K562 (cell line): ENCODE data around the gene ERN1. TPM values are rescaled to one million over a fixed set of nuclear protein-coding genes. Genes with fewer than 3 reads are reported as not detected.

Source experiments
- ASH1L ChIP-seq: fragments of 450-650 bp; IDR thresholded peaks from 2 replicates; pipeline ENCODE4 v1.6.1; 2018; ENCODE audit warnings: borderline replicate concordance, mild to moderate bottlenecking, low read depth; ENCODE audit not compliant: partially characterized antibody
- CBX5 ChIP-seq: IDR thresholded peaks from 2 replicates; pipeline ENCODE4 v1.6.1; 2014; ENCODE audit warnings: low read depth, borderline replicate concordance
- FOS ChIP-seq: IDR thresholded peaks from 3 replicates; pipeline ENCODE4 v1.6.1; 2011; ENCODE audit not compliant: insufficient read length; ENCODE audit errors: extremely low read depth
- GABPB1 ChIP-seq: sonication (generic); formaldehyde crosslinking; IDR thresholded peaks from 2 replicates; pipeline ENCODE4 v1.8.0; 2022; ENCODE audit warnings: mild to moderate bottlenecking, missing genetic modification reagents
- KDM1A ChIP-seq, 2 experiments: fragments of 450-650 bp; IDR thresholded peaks; 2 replicates each; pipeline ENCODE4 v1.6.1; 2016; ENCODE audit warnings: mild to moderate bottlenecking in 2 of 2
- MEF2A ChIP-seq: IDR thresholded peaks from 2 replicates; pipeline ENCODE4 v1.6.1; 2011; ENCODE audit warnings: low read depth, mild to moderate bottlenecking, low read length, moderate library complexity; ENCODE audit not compliant: control insufficient read depth
- PTTG1 ChIP-seq: fragments of 450-650 bp; IDR thresholded peaks from 2 replicates; pipeline ENCODE4 v1.6.1; 2016; ENCODE audit warnings: low read depth, mild to moderate bottlenecking, missing genetic modification characterization, missing compliant biosample characterization
- RBM14 ChIP-seq: fragments of 200-400 bp; formaldehyde crosslinking; IDR thresholded peaks from 2 replicates; pipeline ENCODE4 v1.6.1; 2018; ENCODE audit warnings: low read depth, mild to moderate bottlenecking, low read length, moderate library complexity, borderline replicate concordance; ENCODE audit not compliant: insufficient read depth
- RFX5 ChIP-seq: IDR thresholded peaks from 2 replicates; pipeline ENCODE4 v1.6.1; 2011; ENCODE audit warnings: low read depth, mild to moderate bottlenecking, improper control_type of control experiment, low read length
- SMAD4 ChIP-seq: fragments of 250-450 bp; sonication (Bioruptor Pico); conservative IDR thresholded peaks from 2 replicates; pipeline ENCODE4 v1.8.0; 2021; ENCODE audit warnings: inconsistent platforms, mild to moderate bottlenecking, moderate library complexity
- SP2 ChIP-seq: IDR thresholded peaks from 2 replicates; pipeline ENCODE4 v1.6.1; 2011; ENCODE audit warnings: mild to moderate bottlenecking, low read depth, low read length, moderate library complexity; ENCODE audit not compliant: poor library complexity, severe bottlenecking; ENCODE audit errors: extremely low read depth
- XRCC4 ChIP-seq: IDR thresholded peaks from one replicate; pipeline ENCODE4 v1.6.1; 2011; ENCODE audit not compliant: insufficient read depth, insufficient read length; ENCODE audit errors: extremely low read depth
- ZC3H8 ChIP-seq: fragments of 450-650 bp; IDR thresholded peaks from 2 replicates; pipeline ENCODE4 v1.6.1; 2017
- ZNF124 ChIP-seq: sonication (generic); formaldehyde crosslinking; IDR thresholded peaks from 2 replicates; pipeline ENCODE4 v1.8.1; 2022; ENCODE audit warnings: missing genetic modification reagents
- ZNF347 ChIP-seq: fragments of 450-650 bp; formaldehyde crosslinking; IDR thresholded peaks from 2 replicates; pipeline ENCODE4 v1.4.0; 2020; ENCODE audit warnings: low read depth, mild to moderate bottlenecking, moderate library complexity
- ZNF384 ChIP-seq: IDR thresholded peaks from 2 replicates; pipeline ENCODE4 v1.6.1; 2012; ENCODE audit warnings: low read depth, low read length, improper control_type of control experiment
- polyA plus RNA-seq, 8 experiments: library from polyadenylated mRNA; depleted of rRNA in 4 of 8; stranded (reverse) in 5 of 8; unstranded in 3 of 8; fragments of >200 nt; fragmentation: Nextera tagmentation in 2 of 8; fragmentation: Illumina TruSeq in 1 of 8; extraction: Ambion mirVana in 2 of 8; extraction: Trizol in 1 of 8; gene quantifications; 2 replicates each; pipeline versions ENCODE4 v1.2.1 to v1.2.3, GENCODE V29; 2011 to 2014; ENCODE audit warnings: inconsistent platforms in 1 of 8, missing spikeins in 1 of 8
- total RNA-seq, 7 experiments: library from RNA; depleted of rRNA in 6 of 7; stranded (reverse); fragments of >200 nt in 6 of 7; fragmentation: Illumina TruSeq in 2 of 7; extraction: Trizol in 2 of 7; gene quantifications; 2 replicates each; pipeline versions ENCODE4 v1.2.1 to v1.2.3, GENCODE V29; 2011 to 2021; ENCODE audit warnings: low replicate concordance in 1 of 7
- TF ChIP-seq, protein P1 (sequence below): sonication (generic); formaldehyde crosslinking; IDR thresholded peaks from 2 replicates; pipeline ENCODE4 v1.8.1; 2023; ENCODE audit warnings: mild to moderate bottlenecking, missing genetic modification reagents
- TF ChIP-seq, protein P2 (sequence below): fragments of 450-650 bp; IDR thresholded peaks from 2 replicates; pipeline ENCODE4 v1.6.1; 2017; ENCODE audit warnings: antibody characterized with exemption, mild to moderate bottlenecking
- TF ChIP-seq, protein P3 (sequence below): fragments of 250-450 bp; sonication (Bioruptor Pico); IDR thresholded peaks from 2 replicates; pipeline ENCODE4 v1.8.0; 2022; ENCODE audit warnings: inconsistent platforms

The ERN1 gene
- total and polyA plus RNA-seq, 9 of the 15 experiments (the other 6 are each of a cell fraction or from before 2014, with no cell fraction given): 2.1 to 22.5 (median 7.3) TPM

DNA sequence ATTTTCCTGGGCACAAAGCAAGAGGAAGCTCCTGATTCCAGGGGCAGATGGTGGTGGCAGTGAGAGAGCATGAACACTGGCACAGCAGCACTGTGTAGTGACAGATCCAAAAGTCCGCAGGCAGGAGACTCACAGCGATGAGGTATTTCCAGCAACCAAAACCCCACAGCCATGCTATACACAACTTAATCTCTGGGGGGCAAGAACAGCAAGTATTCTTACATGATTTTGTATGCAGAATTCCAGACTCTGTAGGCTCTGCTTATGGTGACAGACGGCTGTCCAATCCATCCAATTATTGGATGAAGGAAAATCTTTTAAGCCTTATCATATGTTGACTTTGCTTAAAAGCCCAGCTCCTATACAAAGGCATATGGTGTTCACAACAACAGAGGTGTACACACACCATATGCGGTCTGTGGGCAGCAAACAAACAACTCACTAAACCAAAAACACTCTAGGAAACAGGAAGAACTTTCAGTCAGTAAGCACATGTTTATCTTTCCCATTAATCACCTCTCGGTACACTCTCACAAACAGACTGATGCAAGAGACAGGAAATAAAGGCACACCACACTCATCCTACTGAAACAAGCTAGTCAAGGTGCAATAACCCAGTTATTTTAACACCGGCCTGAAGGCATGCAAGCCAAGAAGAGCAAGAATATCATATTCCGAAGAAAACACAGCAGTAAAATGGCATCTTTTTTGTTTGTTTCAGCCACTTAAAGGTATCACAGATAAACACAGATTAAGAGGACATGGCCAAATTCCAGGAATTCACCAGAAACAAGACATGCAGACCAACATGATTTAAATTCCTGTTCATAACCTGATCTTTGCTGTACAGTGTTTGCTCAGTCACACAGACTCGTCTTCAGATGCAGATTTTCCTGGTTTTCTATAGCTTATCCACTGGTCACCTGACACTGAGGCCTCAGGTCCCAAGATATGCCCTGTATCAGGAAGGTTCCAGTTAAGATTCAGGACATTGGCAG is 47.8 kb downstream of the ERN1 start (continued):
- no peak for TF ChIP-seq MEF2A
- no peak for TF ChIP-seq ZNF124 (CRISPR knock-in tag)
- TF ChIP-seq, protein P1, sequence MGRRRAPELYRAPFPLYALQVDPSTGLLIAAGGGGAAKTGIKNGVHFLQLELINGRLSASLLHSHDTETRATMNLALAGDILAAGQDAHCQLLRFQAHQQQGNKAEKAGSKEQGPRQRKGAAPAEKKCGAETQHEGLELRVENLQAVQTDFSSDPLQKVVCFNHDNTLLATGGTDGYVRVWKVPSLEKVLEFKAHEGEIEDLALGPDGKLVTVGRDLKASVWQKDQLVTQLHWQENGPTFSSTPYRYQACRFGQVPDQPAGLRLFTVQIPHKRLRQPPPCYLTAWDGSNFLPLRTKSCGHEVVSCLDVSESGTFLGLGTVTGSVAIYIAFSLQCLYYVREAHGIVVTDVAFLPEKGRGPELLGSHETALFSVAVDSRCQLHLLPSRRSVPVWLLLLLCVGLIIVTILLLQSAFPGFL (CRISPR knock-in tag): no peak
- TF ChIP-seq RBM14: no peak
- peak in 1 of 2 experiments; percentile 40; a peak in 1 of 4 replicates for TF ChIP-seq KDM1A (IDR thresholded peaks at IDR 0.05)
- no peak for TF ChIP-seq ZC3H8
- no peak for TF ChIP-seq ZNF347 (CRISPR knock-in tag)
- no peak for TF ChIP-seq RFX5
- no peak for TF ChIP-seq CBX5
- no peak for TF ChIP-seq ZNF384
- TF ChIP-seq SP2: no peak
- peak; percentile 76 for TF ChIP-seq GABPB1 (CRISPR knock-in tag)
- TF ChIP-seq, protein P2, sequence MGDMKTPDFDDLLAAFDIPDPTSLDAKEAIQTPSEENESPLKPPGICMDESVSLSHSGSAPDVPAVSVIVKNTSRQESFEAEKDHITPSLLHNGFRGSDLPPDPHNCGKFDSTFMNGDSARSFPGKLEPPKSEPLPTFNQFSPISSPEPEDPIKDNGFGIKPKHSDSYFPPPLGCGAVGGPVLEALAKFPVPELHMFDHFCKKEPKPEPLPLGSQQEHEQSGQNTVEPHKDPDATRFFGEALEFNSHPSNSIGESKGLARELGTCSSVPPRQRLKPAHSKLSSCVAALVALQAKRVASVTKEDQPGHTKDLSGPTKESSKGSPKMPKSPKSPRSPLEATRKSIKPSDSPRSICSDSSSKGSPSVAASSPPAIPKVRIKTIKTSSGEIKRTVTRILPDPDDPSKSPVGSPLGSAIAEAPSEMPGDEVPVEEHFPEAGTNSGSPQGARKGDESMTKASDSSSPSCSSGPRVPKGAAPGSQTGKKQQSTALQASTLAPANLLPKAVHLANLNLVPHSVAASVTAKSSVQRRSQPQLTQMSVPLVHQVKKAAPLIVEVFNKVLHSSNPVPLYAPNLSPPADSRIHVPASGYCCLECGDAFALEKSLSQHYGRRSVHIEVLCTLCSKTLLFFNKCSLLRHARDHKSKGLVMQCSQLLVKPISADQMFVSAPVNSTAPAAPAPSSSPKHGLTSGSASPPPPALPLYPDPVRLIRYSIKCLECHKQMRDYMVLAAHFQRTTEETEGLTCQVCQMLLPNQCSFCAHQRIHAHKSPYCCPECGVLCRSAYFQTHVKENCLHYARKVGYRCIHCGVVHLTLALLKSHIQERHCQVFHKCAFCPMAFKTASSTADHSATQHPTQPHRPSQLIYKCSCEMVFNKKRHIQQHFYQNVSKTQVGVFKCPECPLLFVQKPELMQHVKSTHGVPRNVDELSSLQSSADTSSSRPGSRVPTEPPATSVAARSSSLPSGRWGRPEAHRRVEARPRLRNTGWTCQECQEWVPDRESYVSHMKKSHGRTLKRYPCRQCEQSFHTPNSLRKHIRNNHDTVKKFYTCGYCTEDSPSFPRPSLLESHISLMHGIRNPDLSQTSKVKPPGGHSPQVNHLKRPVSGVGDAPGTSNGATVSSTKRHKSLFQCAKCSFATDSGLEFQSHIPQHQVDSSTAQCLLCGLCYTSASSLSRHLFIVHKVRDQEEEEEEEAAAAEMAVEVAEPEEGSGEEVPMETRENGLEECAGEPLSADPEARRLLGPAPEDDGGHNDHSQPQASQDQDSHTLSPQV: peak; percentile 83
- no peak for TF ChIP-seq ASH1L
- TF ChIP-seq SMAD4 (CRISPR knock-in tag): peak; percentile 76; the same call in 1 of the 2 replicates
- TF ChIP-seq, protein P3, sequence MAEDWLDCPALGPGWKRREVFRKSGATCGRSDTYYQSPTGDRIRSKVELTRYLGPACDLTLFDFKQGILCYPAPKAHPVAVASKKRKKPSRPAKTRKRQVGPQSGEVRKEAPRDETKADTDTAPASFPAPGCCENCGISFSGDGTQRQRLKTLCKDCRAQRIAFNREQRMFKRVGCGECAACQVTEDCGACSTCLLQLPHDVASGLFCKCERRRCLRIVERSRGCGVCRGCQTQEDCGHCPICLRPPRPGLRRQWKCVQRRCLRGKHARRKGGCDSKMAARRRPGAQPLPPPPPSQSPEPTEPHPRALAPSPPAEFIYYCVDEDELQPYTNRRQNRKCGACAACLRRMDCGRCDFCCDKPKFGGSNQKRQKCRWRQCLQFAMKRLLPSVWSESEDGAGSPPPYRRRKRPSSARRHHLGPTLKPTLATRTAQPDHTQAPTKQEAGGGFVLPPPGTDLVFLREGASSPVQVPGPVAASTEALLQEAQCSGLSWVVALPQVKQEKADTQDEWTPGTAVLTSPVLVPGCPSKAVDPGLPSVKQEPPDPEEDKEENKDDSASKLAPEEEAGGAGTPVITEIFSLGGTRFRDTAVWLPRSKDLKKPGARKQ (CRISPR knock-in tag): no peak
- peak; percentile 77 for TF ChIP-seq PTTG1 (tag)
- TF ChIP-seq XRCC4: no peak
- no peak for TF ChIP-seq FOS
